A549 (cell line): Measurements from ENCODE around the gene CDCA7L.

Experiments used
- CTCF ChIP-seq: fragments of >200 bp; sonication (Bioruptor Twin); formaldehyde crosslinking; IDR thresholded peaks from 3 replicates; pipeline ENCODE4 v1.5.1; 2016
- ESRRA ChIP-seq: fragments of 150-350 bp; IDR thresholded peaks from 2 replicates; pipeline ENCODE4 v1.6.1; 2014; ENCODE audit warnings: mild to moderate bottlenecking, low read length, borderline replicate concordance
- FOSL2 ChIP-seq, 2 experiments: fragments of 450-650 bp in 1 of 2; fragments of >200 bp in 1 of 2; sonication (Bioruptor Twin) in 1 of 2; formaldehyde crosslinking; IDR thresholded peaks; 2 replicates each; pipeline versions ENCODE4 v1.5.0 to v1.6.1; 2016 to 2020; ENCODE audit warnings: mild to moderate bottlenecking in 1 of 2, moderate library complexity in 1 of 2
- KDM1A ChIP-seq: fragments of 200-600 bp; sonication (generic); IDR thresholded peaks from 2 replicates; pipeline ENCODE4 v1.6.1; 2016; ENCODE audit warnings: low read depth, mild to moderate bottlenecking
- MAZ ChIP-seq: fragments of 150-350 bp; IDR thresholded peaks from 2 replicates; pipeline ENCODE4 v1.6.1; 2014; ENCODE audit warnings: antibody characterized with exemption, low read depth, low read length, borderline replicate concordance
- POLR2A ChIP-seq: IDR thresholded peaks from 2 replicates; pipeline ENCODE4 v1.6.1; 2012; ENCODE audit warnings: mild to moderate bottlenecking, low read length
- RFX5 ChIP-seq: fragments of 450-650 bp; IDR thresholded peaks from 2 replicates; pipeline ENCODE4 v1.7.1; 2014; ENCODE audit warnings: antibody characterized with exemption, mild to moderate bottlenecking, moderate library complexity
- TF ChIP-seq, protein P1 (sequence below): IDR thresholded peaks from 2 replicates; pipeline ENCODE4 v1.6.1; 2012

DNA sequence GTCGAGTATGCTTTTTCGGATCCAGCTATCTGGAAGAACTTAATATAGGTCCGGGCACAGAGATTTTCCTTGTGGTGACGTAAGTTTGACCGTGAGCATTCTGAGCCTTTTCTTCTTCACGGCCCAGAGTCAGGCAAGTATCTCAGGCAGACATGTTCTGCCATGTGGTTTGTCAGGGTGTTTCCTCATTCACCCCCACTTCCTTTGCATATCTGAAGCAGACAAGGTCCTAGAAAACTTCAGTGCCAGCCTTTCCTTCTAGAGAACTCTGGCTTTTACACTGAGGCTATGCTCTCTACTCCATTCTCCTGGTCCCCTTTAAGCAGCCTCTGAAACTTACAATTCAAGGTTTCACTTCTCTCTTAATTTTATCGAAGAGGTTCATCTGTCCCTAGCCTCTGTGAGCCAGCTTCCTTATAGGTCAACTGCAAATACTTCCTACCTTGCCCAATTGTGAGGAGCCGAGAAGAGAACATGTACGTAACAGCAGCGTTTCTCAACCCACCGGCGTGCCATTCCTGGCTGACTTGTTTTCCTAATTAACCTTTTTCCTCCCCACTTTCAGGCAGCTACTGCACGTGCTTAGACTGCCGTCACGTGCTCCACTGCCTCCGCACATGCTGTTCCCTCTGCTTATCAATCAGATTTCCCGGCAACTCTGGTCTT lies 47.3 kb downstream of the CDCA7L start:
- TF ChIP-seq, protein P1, sequence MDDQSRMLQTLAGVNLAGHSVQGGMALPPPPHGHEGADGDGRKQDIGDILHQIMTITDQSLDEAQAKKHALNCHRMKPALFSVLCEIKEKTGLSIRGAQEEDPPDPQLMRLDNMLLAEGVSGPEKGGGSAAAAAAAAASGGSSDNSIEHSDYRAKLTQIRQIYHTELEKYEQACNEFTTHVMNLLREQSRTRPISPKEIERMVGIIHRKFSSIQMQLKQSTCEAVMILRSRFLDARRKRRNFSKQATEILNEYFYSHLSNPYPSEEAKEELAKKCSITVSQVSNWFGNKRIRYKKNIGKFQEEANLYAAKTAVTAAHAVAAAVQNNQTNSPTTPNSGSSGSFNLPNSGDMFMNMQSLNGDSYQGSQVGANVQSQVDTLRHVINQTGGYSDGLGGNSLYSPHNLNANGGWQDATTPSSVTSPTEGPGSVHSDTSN, result no peak
- TF ChIP-seq FOSL2 (IDR thresholded peaks at IDR 0.05) (no peak), FOSL2 (CRISPR knock-in tag; IDR thresholded peaks at IDR 0.05) (no peak), POLR2A (no peak), RFX5 (no peak), KDM1A (no peak), CTCF (no peak), ESRRA (no peak), MAZ (no peak)
